HEK293 (cell line): ENCODE results near the gene NCKAP5L.

Source experiments
- FEZF1 ChIP-seq: fragments of 450-650 bp; formaldehyde crosslinking; IDR thresholded peaks from 2 replicates; pipeline ENCODE4 v1.5.1; 2016; ENCODE audit warnings: missing biosample characterization, missing genetic modification characterization
- GFI1B ChIP-seq: fragments of 450-650 bp; formaldehyde crosslinking; IDR thresholded peaks from 2 replicates; pipeline ENCODE4 v1.5.1; 2016; ENCODE audit warnings: missing biosample characterization, missing genetic modification characterization
- GLI4 ChIP-seq: fragments of 450-650 bp; formaldehyde crosslinking; IDR thresholded peaks from 2 replicates; pipeline ENCODE4 v1.5.1; 2016; ENCODE audit warnings: missing biosample characterization, missing genetic modification characterization
- HOXD13 ChIP-seq: sonication (generic); formaldehyde crosslinking; IDR thresholded peaks from 2 replicates; pipeline ENCODE4 v1.8.0; 2022; ENCODE audit warnings: missing genetic modification reagents, borderline replicate concordance
- KLF16 ChIP-seq: fragments of 450-650 bp; formaldehyde crosslinking; IDR thresholded peaks from 2 replicates; pipeline ENCODE4 v1.5.1; 2017; ENCODE audit warnings: missing biosample characterization, missing genetic modification characterization
- OVOL3 ChIP-seq: fragments of 450-650 bp; formaldehyde crosslinking; IDR thresholded peaks from 2 replicates; pipeline ENCODE4 v1.5.1; 2016; ENCODE audit warnings: missing biosample characterization, missing genetic modification characterization
- SP7 ChIP-seq: fragments of 450-650 bp; formaldehyde crosslinking; IDR thresholded peaks from 2 replicates; pipeline ENCODE4 v1.5.1; 2016; ENCODE audit warnings: missing biosample characterization, missing genetic modification characterization
- ZEB2 ChIP-seq: fragments of 450-650 bp; formaldehyde crosslinking; IDR thresholded peaks from 2 replicates; pipeline ENCODE4 v1.5.1; 2016; ENCODE audit warnings: missing biosample characterization, missing genetic modification characterization
- ZNF112 ChIP-seq: fragments of 450-650 bp; formaldehyde crosslinking; IDR thresholded peaks from 2 replicates; pipeline ENCODE4 v1.5.0; 2017; ENCODE audit warnings: missing biosample characterization, missing genetic modification characterization
- ZNF121 ChIP-seq: fragments of 450-650 bp; formaldehyde crosslinking; IDR thresholded peaks from 2 replicates; pipeline ENCODE4 v1.5.1; 2016; ENCODE audit warnings: missing biosample characterization, missing genetic modification characterization
- ZNF140 ChIP-seq: fragments of 450-650 bp; formaldehyde crosslinking; IDR thresholded peaks from 2 replicates; pipeline ENCODE4 v1.5.1; 2016; ENCODE audit warnings: missing biosample characterization, missing genetic modification characterization
- ZNF2 ChIP-seq: fragments of 450-650 bp; formaldehyde crosslinking; IDR thresholded peaks from 2 replicates; pipeline ENCODE4 v1.5.1; 2016; ENCODE audit warnings: missing biosample characterization, missing genetic modification characterization
- ZNF211 ChIP-seq: fragments of 450-650 bp; formaldehyde crosslinking; IDR thresholded peaks from 2 replicates; pipeline ENCODE4 v1.5.1; 2016; ENCODE audit warnings: low read depth, missing biosample characterization, missing genetic modification characterization
- ZNF214 ChIP-seq: fragments of 450-650 bp; formaldehyde crosslinking; IDR thresholded peaks from 2 replicates; pipeline ENCODE4 v1.5.1; 2017; ENCODE audit warnings: missing biosample characterization, mild to moderate bottlenecking, missing genetic modification characterization, borderline replicate concordance
- ZNF221 ChIP-seq: fragments of 450-650 bp; formaldehyde crosslinking; IDR thresholded peaks from 2 replicates; pipeline ENCODE4 v1.5.1; 2017; ENCODE audit warnings: missing biosample characterization, missing genetic modification characterization, borderline replicate concordance
- ZNF239 ChIP-seq: fragments of 450-650 bp; formaldehyde crosslinking; IDR thresholded peaks from 2 replicates; pipeline ENCODE4 v1.5.1; 2016; ENCODE audit warnings: missing biosample characterization, missing genetic modification characterization
- ZNF266 ChIP-seq: fragments of 450-650 bp; formaldehyde crosslinking; IDR thresholded peaks from 2 replicates; pipeline ENCODE4 v1.5.1; 2016; ENCODE audit warnings: missing biosample characterization, missing genetic modification characterization, low read depth
- ZNF302 ChIP-seq: fragments of 450-650 bp; formaldehyde crosslinking; IDR thresholded peaks from 2 replicates; pipeline ENCODE4 v1.5.1; 2016; ENCODE audit warnings: missing biosample characterization, missing genetic modification characterization, low read depth
- ZNF501 ChIP-seq: fragments of 450-650 bp; formaldehyde crosslinking; IDR thresholded peaks from 2 replicates; pipeline ENCODE4 v1.5.1; 2016; ENCODE audit warnings: missing biosample characterization, missing genetic modification characterization
- ZNF529 ChIP-seq: fragments of 450-650 bp; formaldehyde crosslinking; IDR thresholded peaks from 2 replicates; pipeline ENCODE4 v1.5.1; 2017; ENCODE audit warnings: missing genetic modification characterization, missing biosample characterization; ENCODE audit not compliant: insufficient replicate concordance
- ZNF549 ChIP-seq: fragments of 450-650 bp; IDR thresholded peaks from 2 replicates; pipeline ENCODE4 v1.5.1; 2018; ENCODE audit warnings: missing biosample characterization, missing genetic modification characterization, mild to moderate bottlenecking, inconsistent platforms, moderate library complexity
- ZNF585B ChIP-seq: fragments of 450-650 bp; formaldehyde crosslinking; IDR thresholded peaks from 2 replicates; pipeline ENCODE4 v1.5.1; 2016; ENCODE audit warnings: missing biosample characterization, missing genetic modification characterization
- ZNF621 ChIP-seq: fragments of 450-650 bp; formaldehyde crosslinking; IDR thresholded peaks from 2 replicates; pipeline ENCODE4 v1.5.1; 2017; ENCODE audit warnings: missing biosample characterization, missing genetic modification characterization
- ZNF654 ChIP-seq: fragments of 450-650 bp; formaldehyde crosslinking; IDR thresholded peaks from 2 replicates; pipeline ENCODE4 v1.5.1; 2016; ENCODE audit warnings: low read depth, missing biosample characterization, missing genetic modification characterization
- ZNF76 ChIP-seq: fragments of 450-650 bp; formaldehyde crosslinking; IDR thresholded peaks from 2 replicates; pipeline ENCODE4; 2016; ENCODE audit warnings: low read depth, missing biosample characterization, missing genetic modification characterization, borderline replicate concordance
- ZNF777 ChIP-seq: fragments of 450-650 bp; formaldehyde crosslinking; IDR thresholded peaks from 2 replicates; pipeline ENCODE4 v1.5.1; 2017; ENCODE audit warnings: missing biosample characterization, missing genetic modification characterization, borderline replicate concordance
- ZSCAN23 ChIP-seq: fragments of 450-650 bp; formaldehyde crosslinking; IDR thresholded peaks from 2 replicates; pipeline ENCODE4 v1.5.1; 2016; ENCODE audit warnings: missing biosample characterization, missing genetic modification characterization
- ZSCAN30 ChIP-seq: fragments of 450-650 bp; IDR thresholded peaks from 2 replicates; pipeline ENCODE4 v1.5.1; 2018; ENCODE audit warnings: missing biosample characterization, mild to moderate bottlenecking, missing genetic modification characterization, moderate library complexity
- ZXDB ChIP-seq: fragments of 450-650 bp; formaldehyde crosslinking; IDR thresholded peaks from 2 replicates; pipeline ENCODE4 v1.5.1; 2016; ENCODE audit warnings: missing biosample characterization, missing genetic modification characterization
- TF ChIP-seq, protein P1 (sequence below): fragments of 450-650 bp; formaldehyde crosslinking; IDR thresholded peaks from 2 replicates; pipeline ENCODE4 v1.5.1; 2016; ENCODE audit warnings: missing biosample characterization, missing genetic modification characterization
- TF ChIP-seq, protein P2 (sequence below): fragments of 450-650 bp; formaldehyde crosslinking; IDR thresholded peaks from 2 replicates; pipeline ENCODE4 v1.5.1; 2016; ENCODE audit warnings: missing biosample characterization, missing genetic modification characterization, borderline replicate concordance
- TF ChIP-seq, protein P3 (sequence below): fragments of 450-650 bp; formaldehyde crosslinking; IDR thresholded peaks from 2 replicates; pipeline ENCODE4 v1.5.1; 2016; ENCODE audit warnings: missing biosample characterization, missing genetic modification characterization, low read depth
- TF ChIP-seq, protein P4 (sequence below): fragments of 450-650 bp; IDR thresholded peaks from 2 replicates; pipeline ENCODE4 v1.5.1; 2018; ENCODE audit warnings: missing biosample characterization, mild to moderate bottlenecking, missing genetic modification characterization

Gene NCKAP5L

DNA sequence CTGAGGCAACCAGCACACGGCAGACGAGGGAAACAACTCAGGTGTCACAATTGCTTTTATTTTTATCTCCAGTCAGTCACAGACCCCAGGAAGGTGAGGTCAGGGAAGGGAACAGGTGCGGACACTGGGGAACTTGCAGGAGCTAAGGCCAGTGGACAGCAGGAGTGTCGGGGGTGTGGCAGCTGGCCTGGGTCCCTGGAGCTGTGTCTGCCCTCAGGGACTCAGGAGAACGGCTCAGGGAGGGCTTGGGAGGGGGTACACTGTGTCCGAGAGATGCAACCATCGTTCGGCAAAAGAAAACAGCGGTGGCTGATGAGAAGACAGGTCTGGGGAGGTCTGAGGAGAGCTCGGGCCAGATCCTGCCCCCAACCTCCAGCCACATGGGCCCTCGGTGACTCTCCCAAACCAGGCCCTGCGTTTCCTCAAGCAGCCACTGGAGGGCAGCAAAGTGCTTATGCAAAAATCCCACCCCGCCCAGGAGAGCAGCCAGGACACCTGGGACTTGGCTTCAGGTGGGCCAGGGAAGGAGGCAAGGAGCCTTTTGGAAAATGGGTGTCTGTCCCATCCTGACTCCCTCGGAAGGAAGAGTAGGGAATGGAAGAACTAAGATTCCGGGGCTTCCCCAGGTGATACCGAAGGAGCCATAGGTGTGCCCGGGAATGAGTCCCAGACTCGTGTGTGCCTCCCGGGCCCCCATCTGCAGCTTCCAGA is 38.8 kb upstream of the NCKAP5L start (continued):
- 0 out of 2 replicates have a peak, but pooled peaks have one; percentile 13 for TF ChIP-seq ZSCAN30
- no peak for TF ChIP-seq FEZF1 (tag by site-specific recombination)
- TF ChIP-seq, protein P1, sequence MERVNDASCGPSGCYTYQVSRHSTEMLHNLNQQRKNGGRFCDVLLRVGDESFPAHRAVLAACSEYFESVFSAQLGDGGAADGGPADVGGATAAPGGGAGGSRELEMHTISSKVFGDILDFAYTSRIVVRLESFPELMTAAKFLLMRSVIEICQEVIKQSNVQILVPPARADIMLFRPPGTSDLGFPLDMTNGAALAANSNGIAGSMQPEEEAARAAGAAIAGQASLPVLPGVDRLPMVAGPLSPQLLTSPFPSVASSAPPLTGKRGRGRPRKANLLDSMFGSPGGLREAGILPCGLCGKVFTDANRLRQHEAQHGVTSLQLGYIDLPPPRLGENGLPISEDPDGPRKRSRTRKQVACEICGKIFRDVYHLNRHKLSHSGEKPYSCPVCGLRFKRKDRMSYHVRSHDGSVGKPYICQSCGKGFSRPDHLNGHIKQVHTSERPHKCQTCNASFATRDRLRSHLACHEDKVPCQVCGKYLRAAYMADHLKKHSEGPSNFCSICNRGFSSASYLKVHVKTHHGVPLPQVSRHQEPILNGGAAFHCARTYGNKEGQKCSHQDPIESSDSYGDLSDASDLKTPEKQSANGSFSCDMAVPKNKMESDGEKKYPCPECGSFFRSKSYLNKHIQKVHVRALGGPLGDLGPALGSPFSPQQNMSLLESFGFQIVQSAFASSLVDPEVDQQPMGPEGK (tag by site-specific recombination), result peak; percentile 28; the same call in 1 of the 2 replicates
- no peak for TF ChIP-seq ZNF529 (tag by site-specific recombination)
- no peak for TF ChIP-seq ZXDB (tag by site-specific recombination)
- TF ChIP-seq ZNF211, result no peak
- no peak for TF ChIP-seq GLI4
- TF ChIP-seq KLF16 (tag by site-specific recombination), result no peak
- TF ChIP-seq ZNF214, result no peak
- TF ChIP-seq, protein P2, sequence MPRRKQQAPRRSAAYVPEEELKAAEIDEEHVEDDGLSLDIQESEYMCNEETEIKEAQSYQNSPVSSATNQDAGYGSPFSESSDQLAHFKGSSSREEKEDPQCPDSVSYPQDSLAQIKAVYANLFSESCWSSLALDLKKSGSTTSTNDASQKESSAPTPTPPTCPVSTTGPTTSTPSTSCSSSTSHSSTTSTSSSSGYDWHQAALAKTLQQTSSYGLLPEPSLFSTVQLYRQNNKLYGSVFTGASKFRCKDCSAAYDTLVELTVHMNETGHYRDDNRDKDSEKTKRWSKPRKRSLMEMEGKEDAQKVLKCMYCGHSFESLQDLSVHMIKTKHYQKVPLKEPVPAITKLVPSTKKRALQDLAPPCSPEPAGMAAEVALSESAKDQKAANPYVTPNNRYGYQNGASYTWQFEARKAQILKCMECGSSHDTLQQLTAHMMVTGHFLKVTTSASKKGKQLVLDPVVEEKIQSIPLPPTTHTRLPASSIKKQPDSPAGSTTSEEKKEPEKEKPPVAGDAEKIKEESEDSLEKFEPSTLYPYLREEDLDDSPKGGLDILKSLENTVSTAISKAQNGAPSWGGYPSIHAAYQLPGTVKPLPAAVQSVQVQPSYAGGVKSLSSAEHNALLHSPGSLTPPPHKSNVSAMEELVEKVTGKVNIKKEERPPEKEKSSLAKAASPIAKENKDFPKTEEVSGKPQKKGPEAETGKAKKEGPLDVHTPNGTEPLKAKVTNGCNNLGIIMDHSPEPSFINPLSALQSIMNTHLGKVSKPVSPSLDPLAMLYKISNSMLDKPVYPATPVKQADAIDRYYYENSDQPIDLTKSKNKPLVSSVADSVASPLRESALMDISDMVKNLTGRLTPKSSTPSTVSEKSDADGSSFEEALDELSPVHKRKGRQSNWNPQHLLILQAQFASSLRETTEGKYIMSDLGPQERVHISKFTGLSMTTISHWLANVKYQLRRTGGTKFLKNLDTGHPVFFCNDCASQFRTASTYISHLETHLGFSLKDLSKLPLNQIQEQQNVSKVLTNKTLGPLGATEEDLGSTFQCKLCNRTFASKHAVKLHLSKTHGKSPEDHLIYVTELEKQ, result no peak
- TF ChIP-seq ZNF76 (tag by site-specific recombination), result peak; percentile 29; the same call in 1 of the 2 replicates
- TF ChIP-seq ZNF777 (tag by site-specific recombination), result no peak
- TF ChIP-seq ZNF654 (tag by site-specific recombination), result peak; percentile 91
- no peak for TF ChIP-seq ZNF2 (tag by site-specific recombination)
- TF ChIP-seq ZNF239, result no peak
- no peak for TF ChIP-seq ZNF121 (tag by site-specific recombination)
- TF ChIP-seq OVOL3 (tag by site-specific recombination), result no peak
- no peak for TF ChIP-seq ZNF266 (tag by site-specific recombination)
- TF ChIP-seq HOXD13, result no peak
- no peak; the same call in 1 of the 2 replicates for TF ChIP-seq SP7
- TF ChIP-seq ZNF112 (tag by site-specific recombination), result no peak
- TF ChIP-seq ZNF621, result no peak
- TF ChIP-seq, protein P3, sequence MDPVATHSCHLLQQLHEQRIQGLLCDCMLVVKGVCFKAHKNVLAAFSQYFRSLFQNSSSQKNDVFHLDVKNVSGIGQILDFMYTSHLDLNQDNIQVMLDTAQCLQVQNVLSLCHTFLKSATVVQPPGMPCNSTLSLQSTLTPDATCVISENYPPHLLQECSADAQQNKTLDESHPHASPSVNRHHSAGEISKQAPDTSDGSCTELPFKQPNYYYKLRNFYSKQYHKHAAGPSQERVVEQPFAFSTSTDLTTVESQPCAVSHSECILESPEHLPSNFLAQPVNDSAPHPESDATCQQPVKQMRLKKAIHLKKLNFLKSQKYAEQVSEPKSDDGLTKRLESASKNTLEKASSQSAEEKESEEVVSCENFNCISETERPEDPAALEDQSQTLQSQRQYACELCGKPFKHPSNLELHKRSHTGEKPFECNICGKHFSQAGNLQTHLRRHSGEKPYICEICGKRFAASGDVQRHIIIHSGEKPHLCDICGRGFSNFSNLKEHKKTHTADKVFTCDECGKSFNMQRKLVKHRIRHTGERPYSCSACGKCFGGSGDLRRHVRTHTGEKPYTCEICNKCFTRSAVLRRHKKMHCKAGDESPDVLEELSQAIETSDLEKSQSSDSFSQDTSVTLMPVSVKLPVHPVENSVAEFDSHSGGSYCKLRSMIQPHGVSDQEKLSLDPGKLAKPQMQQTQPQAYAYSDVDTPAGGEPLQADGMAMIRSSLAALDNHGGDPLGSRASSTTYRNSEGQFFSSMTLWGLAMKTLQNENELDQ, result no peak
- no peak for TF ChIP-seq ZSCAN23 (tag by site-specific recombination)
- no peak for TF ChIP-seq ZNF549 (tag by site-specific recombination)
- TF ChIP-seq ZNF221 (tag by site-specific recombination), result no peak
- TF ChIP-seq ZNF585B (tag by site-specific recombination), result no peak
- TF ChIP-seq ZNF501 (tag by site-specific recombination), result no peak
- TF ChIP-seq ZNF302 (tag by site-specific recombination), result no peak
- TF ChIP-seq, protein P4, sequence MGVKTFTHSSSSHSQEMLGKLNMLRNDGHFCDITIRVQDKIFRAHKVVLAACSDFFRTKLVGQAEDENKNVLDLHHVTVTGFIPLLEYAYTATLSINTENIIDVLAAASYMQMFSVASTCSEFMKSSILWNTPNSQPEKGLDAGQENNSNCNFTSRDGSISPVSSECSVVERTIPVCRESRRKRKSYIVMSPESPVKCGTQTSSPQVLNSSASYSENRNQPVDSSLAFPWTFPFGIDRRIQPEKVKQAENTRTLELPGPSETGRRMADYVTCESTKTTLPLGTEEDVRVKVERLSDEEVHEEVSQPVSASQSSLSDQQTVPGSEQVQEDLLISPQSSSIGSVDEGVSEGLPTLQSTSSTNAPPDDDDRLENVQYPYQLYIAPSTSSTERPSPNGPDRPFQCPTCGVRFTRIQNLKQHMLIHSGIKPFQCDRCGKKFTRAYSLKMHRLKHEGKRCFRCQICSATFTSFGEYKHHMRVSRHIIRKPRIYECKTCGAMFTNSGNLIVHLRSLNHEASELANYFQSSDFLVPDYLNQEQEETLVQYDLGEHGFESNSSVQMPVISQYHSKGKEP (tag by site-specific recombination), result no peak
- TF ChIP-seq ZEB2, result peak; percentile 89
- no peak for TF ChIP-seq ZNF140
- no peak for TF ChIP-seq GFI1B (tag by site-specific recombination)
